Kidney (tissue), 14 donors: ENCODE measurements around the gene DICER1. TPM values are rescaled to one million over a fixed set of nuclear protein-coding genes. Genes with fewer than 3 reads are reported as not detected.

Experiments used
- DNase-seq, 5 donors: peaks; one replicate each; pipeline ENCODE4 v3.0.0-alpha.2; 2013 to 2020
- FAIRE-seq: peaks from 2 replicates; lab custom pipeline; 2012; peaks lifted over from hg19 to GRCh38; lab: Jason Lieb, UNC
- H3K27ac ChIP-seq, 2 donors: one replicate each; pipeline ENCODE4 v1.7.0; 2013; ENCODE audit warnings: low read depth in 2 of 2, low read length in 2 of 2, inconsistent platforms in 1 of 2
- H3K27me3 ChIP-seq: one replicate; pipeline ENCODE4 v1.7.1; 2013; ENCODE audit warnings: low read length, inconsistent platforms; ENCODE audit not compliant: control insufficient read depth, insufficient read depth
- H3K36me3 ChIP-seq, 3 donors: one replicate each; pipeline versions ENCODE4 v1.7.0 to v1.7.1; 2013; ENCODE audit warnings: low read length in 3 of 3, control low read depth in 1 of 3, inconsistent platforms in 1 of 3; ENCODE audit not compliant: insufficient read depth in 3 of 3, control insufficient read depth in 2 of 3
- H3K4me1 ChIP-seq, 3 donors: one replicate each; pipeline versions ENCODE4 v1.7.0 to v1.7.1; 2013; ENCODE audit warnings: low read length in 3 of 3, inconsistent platforms in 1 of 3, low read depth in 1 of 3; ENCODE audit not compliant: control insufficient read depth in 2 of 3, insufficient read depth in 2 of 3
- H3K4me3 ChIP-seq, 3 donors: one replicate each; pipeline versions ENCODE4 v1.7.0 to v1.8.1; 2013; ENCODE audit warnings: low read length in 3 of 3, control low read depth in 1 of 3, inconsistent platforms in 1 of 3
- H3K9ac ChIP-seq, 3 donors: one replicate each; pipeline versions ENCODE4 v1.7.0 to v1.7.1; 2013; ENCODE audit warnings: low read length in 3 of 3, control low read depth in 1 of 3, inconsistent platforms in 1 of 3
- H3K9me3 ChIP-seq, 3 donors: one replicate each; pipeline versions ENCODE4 v1.7.0 to v1.7.1; 2013; ENCODE audit warnings: low read length in 3 of 3, control low read depth in 1 of 3, inconsistent platforms in 1 of 3; ENCODE audit not compliant: control insufficient read depth in 2 of 3, insufficient read depth in 1 of 3
- intact Hi-C: fragments of 100-400 bp; cut with DNase I; formaldehyde crosslinking; loops from one replicate; pipeline ENCODE4 v1.11.1; 2022
- polyA plus RNA-seq: library from polyadenylated mRNA; stranded (reverse); fragments of 350-450 nt; fragmentation: Illumina TruSeq; extraction: RNeasy Lipid Tissue Mini Kit (QIAGEN cat#74804); gene quantifications from one replicate; pipeline ENCODE4 v1.2.3, GENCODE V29; 2014; ENCODE audit warnings: low read depth, low replicate concordance; ENCODE audit not compliant: insufficient read depth
- total RNA-seq: library from RNA; stranded (reverse); fragmentation: NEBNext Ultra II Directional; extraction: Animal tissue kit (Norgen Biotek cat#: 25700); gene quantifications from one replicate; pipeline ENCODE4 v1.2.1, GENCODE V29; 2021
- TF ChIP-seq, protein P1 (sequence below): IDR thresholded peaks from 3 replicates; pipeline ENCODE4 v1.5.1; 2012; ENCODE audit warnings: mild to moderate bottlenecking, moderate library complexity, borderline replicate concordance; ENCODE audit not compliant: insufficient read depth; ENCODE audit errors: extremely low read depth
- donor health status: control.
- donor health status: control.
- donor health status: control.
- donor health status: control.
- donor health status: control.
- donor health status: DM: yes; HTN: yes; CAD: no.
- donor health status: Normal renal cell carcinoma (clear cell type).

DICER1 gene
- total and polyA plus RNA-seq, 2 donors from 2014 or later = 6.0 to 83.6 TPM

DNA sequence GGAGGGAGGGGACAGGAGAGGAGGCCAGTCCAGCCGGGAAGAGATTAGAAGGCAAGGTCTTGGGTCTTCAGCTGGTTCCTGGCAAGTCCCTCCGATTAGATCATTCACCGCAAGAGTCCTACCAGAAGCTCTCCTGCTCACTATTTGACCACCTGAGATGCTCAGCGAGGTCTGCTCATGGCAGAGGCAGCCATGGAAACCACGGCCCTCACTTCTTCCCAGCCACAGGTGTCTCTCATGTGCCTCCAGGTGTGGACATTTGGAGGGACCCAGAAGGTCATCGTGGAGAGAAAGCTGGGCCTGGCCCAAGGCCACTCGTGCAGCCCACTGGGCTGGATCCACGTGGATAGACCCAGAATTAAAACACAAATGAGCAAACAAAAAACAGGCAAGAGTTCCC is 99.5 kb downstream of the DICER1 start:
- Histone ChIP-seq H3K9ac (no peak overlapping the region), H3K27me3 (no peaks in the 10 kb centered on the region), H3K27ac (no peak overlapping the region), H3K4me1 (no peaks in the 10 kb centered on the region), H3K9me3 (no peaks in the 10 kb centered on the region), H3K4me3 (no peak overlapping the region), H3K36me3 (no peaks in the 10 kb centered on the region)
- intact Hi-C loops = no loop called here
- DNase-seq = no peak
- no peak for FAIRE-seq
- TF ChIP-seq, protein P1, sequence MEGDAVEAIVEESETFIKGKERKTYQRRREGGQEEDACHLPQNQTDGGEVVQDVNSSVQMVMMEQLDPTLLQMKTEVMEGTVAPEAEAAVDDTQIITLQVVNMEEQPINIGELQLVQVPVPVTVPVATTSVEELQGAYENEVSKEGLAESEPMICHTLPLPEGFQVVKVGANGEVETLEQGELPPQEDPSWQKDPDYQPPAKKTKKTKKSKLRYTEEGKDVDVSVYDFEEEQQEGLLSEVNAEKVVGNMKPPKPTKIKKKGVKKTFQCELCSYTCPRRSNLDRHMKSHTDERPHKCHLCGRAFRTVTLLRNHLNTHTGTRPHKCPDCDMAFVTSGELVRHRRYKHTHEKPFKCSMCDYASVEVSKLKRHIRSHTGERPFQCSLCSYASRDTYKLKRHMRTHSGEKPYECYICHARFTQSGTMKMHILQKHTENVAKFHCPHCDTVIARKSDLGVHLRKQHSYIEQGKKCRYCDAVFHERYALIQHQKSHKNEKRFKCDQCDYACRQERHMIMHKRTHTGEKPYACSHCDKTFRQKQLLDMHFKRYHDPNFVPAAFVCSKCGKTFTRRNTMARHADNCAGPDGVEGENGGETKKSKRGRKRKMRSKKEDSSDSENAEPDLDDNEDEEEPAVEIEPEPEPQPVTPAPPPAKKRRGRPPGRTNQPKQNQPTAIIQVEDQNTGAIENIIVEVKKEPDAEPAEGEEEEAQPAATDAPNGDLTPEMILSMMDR = no peak

DNA sequence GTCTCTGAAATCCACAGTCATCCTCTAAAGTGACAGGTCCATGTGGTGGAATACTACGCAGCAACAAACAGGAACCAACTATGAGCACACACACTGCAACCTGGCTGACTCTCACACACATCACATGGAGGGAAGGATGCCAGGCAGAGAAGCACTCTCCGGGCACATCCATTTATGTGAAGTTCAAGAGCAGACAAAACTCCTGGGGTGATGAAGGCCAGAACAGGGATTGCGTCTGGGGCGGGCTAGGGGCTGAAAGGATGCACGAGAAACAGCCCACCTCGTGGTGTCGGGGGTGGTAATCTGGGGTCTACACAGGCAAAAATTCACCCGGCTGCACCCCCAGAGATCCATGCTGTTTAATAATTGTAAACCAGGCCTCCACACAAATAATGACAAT is 100.2 kb downstream of the DICER1 start:
- Histone ChIP-seq H3K9ac (no peak overlapping the region), H3K27me3 (no peaks in the 10 kb centered on the region), H3K9me3 (no peaks in the 10 kb centered on the region), H3K27ac (no peak overlapping the region), H3K4me3 (no peak overlapping the region), H3K36me3 (no peaks in the 10 kb centered on the region), H3K4me1 (no peaks in the 10 kb centered on the region)
- intact Hi-C loops = no loop called here
- no peak for FAIRE-seq
- TF ChIP-seq, protein P1 = no peak
- no peak for DNase-seq

DNA sequence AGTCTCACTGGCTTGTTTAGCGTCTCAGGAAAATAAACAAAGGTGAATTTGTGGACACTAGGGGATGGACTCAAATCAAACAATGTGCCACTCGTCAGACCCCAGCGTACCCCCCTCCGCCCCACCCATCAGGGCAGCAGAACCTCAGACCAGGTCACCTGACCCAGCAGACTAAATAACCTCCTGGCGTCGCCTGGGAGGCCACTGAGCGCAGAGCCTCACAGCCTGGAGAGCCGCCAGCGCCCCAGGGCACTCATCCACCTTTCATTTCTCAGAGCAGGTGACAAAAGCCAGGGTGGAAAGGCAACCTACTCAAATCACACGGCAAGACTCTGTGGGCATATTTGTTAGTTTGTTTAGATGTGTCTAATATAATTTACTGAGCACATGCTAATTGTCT is 100.9 kb downstream of the DICER1 start:
- Histone ChIP-seq H3K27me3 (no peaks in the 10 kb centered on the region), H3K4me3 (no peak overlapping the region), H3K9ac (no peak overlapping the region), H3K27ac (no peak overlapping the region), H3K9me3 (no peaks in the 10 kb centered on the region), H3K36me3 (no peaks in the 10 kb centered on the region), H3K4me1 (no peaks in the 10 kb centered on the region)
- TF ChIP-seq, protein P1 = no peak
- intact Hi-C loops = no loop called here
- FAIRE-seq (no peak), DNase-seq (peak in 1 of 5 donors; percentile 40)

DNA sequence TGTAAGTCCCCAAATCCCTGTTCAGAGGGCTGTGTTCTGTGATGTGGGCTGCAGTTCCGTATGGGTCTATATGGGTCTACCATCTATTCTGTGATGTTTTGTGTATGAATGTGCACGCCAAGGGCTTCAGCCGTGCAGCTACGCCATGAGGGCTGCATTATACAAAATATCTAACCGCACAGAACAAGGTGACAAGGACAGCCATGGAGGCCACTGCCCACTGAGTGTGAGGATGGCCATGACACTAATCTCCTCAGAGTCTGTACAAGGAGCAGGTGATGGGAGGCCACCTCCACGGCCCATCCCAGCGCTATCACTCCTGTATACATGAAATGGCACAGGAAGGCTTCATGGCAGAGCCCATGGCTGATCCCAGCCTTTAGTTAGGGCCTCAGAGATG is 102.0 kb downstream of the DICER1 start:
- DNase-seq (no peak), FAIRE-seq (no peak)
- Histone ChIP-seq H3K9me3 (no peaks in the 10 kb centered on the region), H3K4me3 (no peak overlapping the region), H3K36me3 (no peaks in the 10 kb centered on the region), H3K27me3 (no peaks in the 10 kb centered on the region), H3K4me1 (no peaks in the 10 kb centered on the region), H3K27ac (no peak overlapping the region), H3K9ac (no peak overlapping the region)
- TF ChIP-seq, protein P1 = no peak
- intact Hi-C loops = no loop called here
